ENCODE data around the gene RPS6KA3. TPM values are rescaled to one million over a fixed set of nuclear protein-coding genes. Genes with fewer than 3 reads are reported as not detected.

RPS6KA3 gene
- total RNA-seq, 1 experiment from 2014 or later: 14.6 TPM

GRCh38 chrX:20116577-20117240 is 150.0 kb downstream of the RPS6KA3 start, which contains the start of gene MAP7D2 (continued):
- TF ChIP-seq HMGXB4 (CRISPR knock-in tag; IDR thresholded peaks at IDR 0.05) (peak; percentile 42), ZNF512 (CRISPR knock-in tag; IDR thresholded peaks at IDR 0.05; ENCODE audit: borderline replicate concordance) (no peak), OVOL2 (CRISPR knock-in tag; IDR thresholded peaks at IDR 0.05; ENCODE audit: borderline replicate concordance) (no peak), E2F5 (CRISPR knock-in tag; IDR thresholded peaks at IDR 0.05) (0 out of 2 replicates have a peak, but pooled peaks have one; percentile 73), HMGA2 (CRISPR knock-in tag; IDR thresholded peaks at IDR 0.05) (no peak), ERG (CRISPR knock-in tag; IDR thresholded peaks at IDR 0.05) (no peak), ZNF416 (CRISPR knock-in tag; IDR thresholded peaks at IDR 0.05) (no peak), MYBL2 (CRISPR knock-in tag; IDR thresholded peaks at IDR 0.05) (no peak), CREM (CRISPR knock-in tag; IDR thresholded peaks at IDR 0.05) (peak; percentile 62; the same call in 1 of the 2 replicates), ZNF121 (CRISPR knock-in tag; IDR thresholded peaks at IDR 0.05) (peak; percentile 28; the same call in 1 of the 2 replicates), IRF2 (CRISPR knock-in tag; IDR thresholded peaks at IDR 0.05; ENCODE audit: borderline replicate concordance, low read depth) (no peak), NFATC4 (CRISPR knock-in tag; IDR thresholded peaks at IDR 0.05) (no peak), SMAD3 (CRISPR knock-in tag; IDR thresholded peaks at IDR 0.05; ENCODE audit: borderline replicate concordance) (no peak), MXD4 (CRISPR knock-in tag; IDR thresholded peaks at IDR 0.05; ENCODE audit: borderline replicate concordance) (no peak)
- TF ChIP-seq, protein P1, sequence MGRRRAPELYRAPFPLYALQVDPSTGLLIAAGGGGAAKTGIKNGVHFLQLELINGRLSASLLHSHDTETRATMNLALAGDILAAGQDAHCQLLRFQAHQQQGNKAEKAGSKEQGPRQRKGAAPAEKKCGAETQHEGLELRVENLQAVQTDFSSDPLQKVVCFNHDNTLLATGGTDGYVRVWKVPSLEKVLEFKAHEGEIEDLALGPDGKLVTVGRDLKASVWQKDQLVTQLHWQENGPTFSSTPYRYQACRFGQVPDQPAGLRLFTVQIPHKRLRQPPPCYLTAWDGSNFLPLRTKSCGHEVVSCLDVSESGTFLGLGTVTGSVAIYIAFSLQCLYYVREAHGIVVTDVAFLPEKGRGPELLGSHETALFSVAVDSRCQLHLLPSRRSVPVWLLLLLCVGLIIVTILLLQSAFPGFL (CRISPR knock-in tag; IDR thresholded peaks at IDR 0.05; ENCODE audit: borderline replicate concordance): no peak

- Mint-ChIP-seq H3K36me3 (no peaks in the 10 kb centered on the region), H3K4me1 (peaks cover 4% of the 10 kb centered on the region), H3K27ac (no peak overlapping the region), H3K27me3 (ENCODE audit: low read depth) (peaks cover 49% of the 10 kb centered on the region), H3K4me3 (peak overlapping the region; percentile 60), H3K9me3 (no peaks in the 10 kb centered on the region)
- DNase-seq (ENCODE audit: low spot score) (peak; percentile 24), ATAC-seq (peak; percentile 62)
- CTCF ChIA-PET: no interaction called here
- POLR2A ChIA-PET: no interaction called here
- no peak for TF ChIP-seq E2F4 (CRISPR knock-in tag; IDR thresholded peaks at IDR 0.05; ENCODE audit: borderline replicate concordance, low read depth)
- TF ChIP-seq TP53 (CRISPR knock-in tag; IDR thresholded peaks at IDR 0.05): no peak
- 0 out of 2 replicates have a peak, but pooled peaks have one; percentile 21 for TF ChIP-seq TEAD1 (CRISPR knock-in tag; IDR thresholded peaks at IDR 0.05)
- TF ChIP-seq, protein P2, sequence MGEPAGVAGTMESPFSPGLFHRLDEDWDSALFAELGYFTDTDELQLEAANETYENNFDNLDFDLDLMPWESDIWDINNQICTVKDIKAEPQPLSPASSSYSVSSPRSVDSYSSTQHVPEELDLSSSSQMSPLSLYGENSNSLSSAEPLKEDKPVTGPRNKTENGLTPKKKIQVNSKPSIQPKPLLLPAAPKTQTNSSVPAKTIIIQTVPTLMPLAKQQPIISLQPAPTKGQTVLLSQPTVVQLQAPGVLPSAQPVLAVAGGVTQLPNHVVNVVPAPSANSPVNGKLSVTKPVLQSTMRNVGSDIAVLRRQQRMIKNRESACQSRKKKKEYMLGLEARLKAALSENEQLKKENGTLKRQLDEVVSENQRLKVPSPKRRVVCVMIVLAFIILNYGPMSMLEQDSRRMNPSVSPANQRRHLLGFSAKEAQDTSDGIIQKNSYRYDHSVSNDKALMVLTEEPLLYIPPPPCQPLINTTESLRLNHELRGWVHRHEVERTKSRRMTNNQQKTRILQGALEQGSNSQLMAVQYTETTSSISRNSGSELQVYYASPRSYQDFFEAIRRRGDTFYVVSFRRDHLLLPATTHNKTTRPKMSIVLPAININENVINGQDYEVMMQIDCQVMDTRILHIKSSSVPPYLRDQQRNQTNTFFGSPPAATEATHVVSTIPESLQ (CRISPR knock-in tag; IDR thresholded peaks at IDR 0.05): no peak
- TF ChIP-seq, protein P3, sequence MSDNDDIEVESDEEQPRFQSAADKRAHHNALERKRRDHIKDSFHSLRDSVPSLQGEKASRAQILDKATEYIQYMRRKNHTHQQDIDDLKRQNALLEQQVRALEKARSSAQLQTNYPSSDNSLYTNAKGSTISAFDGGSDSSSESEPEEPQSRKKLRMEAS (CRISPR knock-in tag; IDR thresholded peaks at IDR 0.05): peak; percentile 89
- TF ChIP-seq GABPB1 (CRISPR knock-in tag; IDR thresholded peaks at IDR 0.05): 0 out of 2 replicates have a peak, but pooled peaks have one; percentile 15
- TF ChIP-seq FOXP1 (CRISPR knock-in tag; IDR thresholded peaks at IDR 0.05; ENCODE audit: borderline replicate concordance): peak; percentile 40; the same call in 1 of the 2 replicates
- no peak for TF ChIP-seq SP1 (CRISPR knock-in tag; conservative IDR thresholded peaks at IDR 0.05)
- TF ChIP-seq ZNF263 (CRISPR knock-in tag; IDR thresholded peaks at IDR 0.05; ENCODE audit: low read depth): no peak
- TF ChIP-seq EMX1 (CRISPR knock-in tag; IDR thresholded peaks at IDR 0.05): no peak
Measured at GRCh38 chrX:20116087-20116576, 150.6 kb downstream of the RPS6KA3 start.
